Activated CD8-positive, alpha-beta T cell treated with anti-CD3 and anti-CD28 coated beads for 36 hours (primary cell): ENCODE data around the gene IP6K1. TPM values are rescaled to one million over a fixed set of nuclear protein-coding genes. Genes with fewer than 3 reads are reported as not detected.
A peak's percentile ranks its signal among the peaks of the same experiment; 100 is the strongest.

ENCODE experiments used
- ATAC-seq: fragments of 200-7000 bp; cut with Tn5 transposase; one replicate; pipeline ENCODE4 v1.10.0; 2021; ENCODE audit warnings: mild to moderate bottlenecking, moderate library complexity
- CTCF ChIA-PET: fragments of 350-600 bp; sonication (Branson Sonifier 250); formaldehyde crosslinking; loops from one replicate; lab custom pipeline; 2021; ENCODE audit warnings: antibody characterized with exemption; lab: Charles Lee
- POLR2A ChIA-PET: fragments of 350-600 bp; sonication (Branson Sonifier 250); formaldehyde crosslinking; loops from one replicate; lab custom pipeline; 2021; ENCODE audit warnings: antibody characterized with exemption; lab: Charles Lee
- DNase-seq: peaks from one replicate; pipeline ENCODE4 v3.0.0-alpha.2; 2020
- H3K27ac Mint-ChIP-seq: one replicate; pipeline ENCODE4 v1.8.0; 2021; ENCODE audit warnings: mild to moderate bottlenecking, mixed read lengths
- H3K27me3 Mint-ChIP-seq: one replicate; pipeline ENCODE4 v1.8.0; 2021; ENCODE audit warnings: mixed read lengths
- H3K36me3 Mint-ChIP-seq: one replicate; pipeline ENCODE4 v1.8.0; 2021; ENCODE audit warnings: low read depth, mixed read lengths
- H3K4me1 Mint-ChIP-seq: one replicate; pipeline ENCODE4 v1.8.0; 2021; ENCODE audit warnings: low read depth, mixed read lengths
- H3K4me3 Mint-ChIP-seq: one replicate; pipeline ENCODE4 v1.8.0; 2021; ENCODE audit warnings: mild to moderate bottlenecking, moderate library complexity, mixed read lengths
- H3K9me3 Mint-ChIP-seq: one replicate; pipeline ENCODE4 v1.8.0; 2021; ENCODE audit warnings: mixed read lengths
- CTCF ChIP-seq: fragments of 200-600 bp; IDR thresholded peaks from one replicate; pipeline ENCODE4 v1.8.0; 2022; ENCODE audit warnings: antibody characterized with exemption, mild to moderate bottlenecking
- intact Hi-C: fragments of 100-400 bp; cut with micrococcal nuclease; formaldehyde crosslinking; loops from one replicate; pipeline ENCODE4 v1.10.0; 2022
- total RNA-seq, 2 experiments: library from RNA; stranded (reverse); gene quantifications; one replicate each; pipeline ENCODE4 v1.2.3, GENCODE V29; 2021

The IP6K1 gene
- total RNA-seq, 2 experiments from 2014 or later: 23.5 to 24.2 TPM

GRCh38 chr3:49805367-49805782 lies 19.0 kb upstream of the IP6K1 start:
- Mint-ChIP-seq H3K27me3 (peaks cover 2% of the 10 kb centered on the region), H3K27ac (peak overlapping the region; percentile 66), H3K36me3 (peaks cover 3% of the 10 kb centered on the region), H3K9me3 (no peaks in the 10 kb centered on the region), H3K4me3 (no peak overlapping the region), H3K4me1 (peaks cover 47% of the 10 kb centered on the region)
- ATAC-seq (no peak), DNase-seq (no peak)
- intact Hi-C loops: no loop called here
- ChIA-PET POLR2A (interaction anchor here (0.9 to 6.0 kb wide), 6 partner anchors 8 to 65 kb away, joined by 3 to 37 read pairs (median 4); partner anchors contain the start of gene UBA7), CTCF (interaction anchor here (0.6 to 20.5 kb wide), 8 partner anchors 12 to 143 kb away, joined by 3 to 412 read pairs (median 4); no protein-coding TSS in a partner anchor)
- no peak for TF ChIP-seq CTCF

- peaks cover 44% of the 10 kb centered on the region for H3K4me1 Mint-ChIP-seq
- POLR2A ChIA-PET: interaction anchor here (0.8 to 6.0 kb wide), 14 partner anchors 8 to 284 kb away, joined by 3 to 37 read pairs (median 4); partner anchors contain the start of genes AMIGO3, RBM5 and UBA7
- peak overlapping the region; percentile 66 for H3K27ac Mint-ChIP-seq
- H3K9me3 Mint-ChIP-seq: no peaks in the 10 kb centered on the region
- no peak for TF ChIP-seq CTCF
- peak overlapping the region; percentile 78 for H3K4me3 Mint-ChIP-seq
- ATAC-seq (no peak), DNase-seq (no peak)
- H3K36me3 Mint-ChIP-seq: no peaks in the 10 kb centered on the region
- intact Hi-C loops: loop anchor here (5.0 kb wide), 1 partner anchor 103 kb away; no protein-coding TSS in a partner anchor
- H3K27me3 Mint-ChIP-seq: peaks cover 2% of the 10 kb centered on the region
- CTCF ChIA-PET: interaction anchor here (0.6 to 20.5 kb wide), 14 partner anchors 8 to 359 kb away, joined by 3 to 412 read pairs (median 4); partner anchors contain the start of genes IP6K1 and UBA7
These were observed 18.0 kb upstream of the IP6K1 start for GRCh38 chr3:49804141-49805041.

GRCh38 chr3:49803465-49804140 lies 17.3 kb upstream of the IP6K1 start:
- Mint-ChIP-seq H3K27me3 (peaks cover 2% of the 10 kb centered on the region), H3K4me3 (peak overlapping the region; percentile 78), H3K27ac (peak overlapping the region; percentile 20), H3K9me3 (no peaks in the 10 kb centered on the region), H3K36me3 (no peaks in the 10 kb centered on the region), H3K4me1 (peaks cover 44% of the 10 kb centered on the region)
- ChIA-PET POLR2A (interaction anchor here (0.8 to 6.0 kb wide), 15 partner anchors 9 to 285 kb away, joined by 3 to 37 read pairs (median 5); partner anchors contain the start of genes AMIGO3, IP6K1, RBM5 and UBA7), CTCF (interaction anchor here (0.7 to 20.5 kb wide), 27 partner anchors 9 to 359 kb away, joined by 3 to 412 read pairs (median 5); partner anchors contain the start of genes GMPPB, IP6K1, MON1A and RBM6)
- ATAC-seq: peak; percentile 24
- peak; percentile 58 for DNase-seq
- TF ChIP-seq CTCF: no peak
- intact Hi-C loops: loop anchor here (2.0 to 5.0 kb wide), 2 partner anchors 35 to 104 kb away; no protein-coding TSS in a partner anchor

GRCh38 chr3:49802719-49803464 lies 16.6 kb upstream of the IP6K1 start, which contains the start of gene INKA1:
TSS of gene INKA1 (plus strand) at chr3:49803261. CDS start at chr3:49803393, 132 bp downstream.
- peaks cover 37% of the 10 kb centered on the region for H3K4me1 Mint-ChIP-seq
- peak; percentile 89 for TF ChIP-seq CTCF
- peak within 1 kb of the TSS; percentile 78 for H3K4me3 Mint-ChIP-seq
- no peaks in the 10 kb centered on the region for H3K9me3 Mint-ChIP-seq
- ATAC-seq (peak; percentile 82), DNase-seq (peak; percentile 92)
- H3K27me3 Mint-ChIP-seq: peaks cover 2% of the 10 kb centered on the region
- ChIA-PET POLR2A (interaction anchor here (0.9 to 6.0 kb wide), 14 partner anchors 10 to 286 kb away, joined by 3 to 37 read pairs (median 5); partner anchors contain the start of genes AMIGO3, IP6K1, RBM5 and UBA7), CTCF (interaction anchor here (0.7 to 20.5 kb wide), 33 partner anchors 10 to 358 kb away, joined by 3 to 412 read pairs (median 5); partner anchors contain the start of genes GMPPB, IP6K1, MON1A and RBM6)
- H3K36me3 Mint-ChIP-seq: no peaks in the 10 kb centered on the region
- intact Hi-C loops: loop anchor here (2.0 to 5.0 kb wide), 2 partner anchors 36 to 104 kb away; no protein-coding TSS in a partner anchor
- peak within 1 kb of the TSS; percentile 78 for H3K27ac Mint-ChIP-seq
